HepG2 (cell line): ENCODE results near the gene AP4M1. TPM values are rescaled to one million over a fixed set of nuclear protein-coding genes. Genes with fewer than 3 reads are reported as not detected.

Experiments
- ATAC-seq: fragments of 200-7000 bp; cut with Tn5 transposase; 3 replicates; pipeline ENCODE4 v1.9.1; 2020; ENCODE audit warnings: mild to moderate bottlenecking, moderate library complexity
- BruUV-seq: library from RNA; stranded (reverse); fragments of 400-500 nt; replicated peaks from 2 replicates; lab custom pipeline; 2021; lab: Mats Ljungman, UMichigan
- CTCF ChIA-PET: fragments of 300-600 bp; formaldehyde crosslinking; extraction: SDS; loops from one replicate; lab custom pipeline; 2021; ENCODE audit warnings: low total read pairs, inconsistent platforms, low intra/inter-chr PET ratio; lab: Yijun Ruan, JAX
- POLR2A ChIA-PET: fragments of 350-600 bp; sonication (Branson Sonifier 250); formaldehyde crosslinking; loops from one replicate; lab custom pipeline; 2020; ENCODE audit warnings: antibody characterized with exemption, inconsistent platforms; lab: Yijun Ruan, JAX
- DNase-seq: peaks from one replicate; pipeline ENCODE4 v3.0.0-alpha.2; 2015; ENCODE audit warnings: low spot score
- FAIRE-seq: peaks from 3 replicates; lab custom pipeline; 2011; peaks lifted over from hg19 to GRCh38; lab: Jason Lieb, UNC
- H2AFZ ChIP-seq: one replicate; pipeline ENCODE4 v1.6.1; 2011; ENCODE audit warnings: low read length, inconsistent platforms
- H3K27ac ChIP-seq: fragments of 300-600 bp; 3 replicates; pipeline ENCODE4 v1.8.0; 2011; ENCODE audit warnings: mixed run types, mild to moderate bottlenecking, mixed read lengths, low read length, inconsistent platforms; ENCODE audit not compliant: insufficient read depth; ENCODE audit errors: extremely low read length
- H3K27me3 ChIP-seq, 2 experiments: fragments of 200-600 bp in 1 of 2; 2 replicates in 1 of 2; 3 replicates in 1 of 2; pipeline versions ENCODE4 v1.6.0 to v1.8.0; 2011; ENCODE audit warnings: low read length in 2 of 2, mild to moderate bottlenecking in 2 of 2, moderate library complexity in 2 of 2, inconsistent platforms in 1 of 2; ENCODE audit not compliant: insufficient read depth in 2 of 2, control insufficient read depth in 1 of 2
- H3K36me3 ChIP-seq, 2 experiments: fragments of 200-600 bp in 1 of 2; replicated peaks in 1 of 2; 2 replicates in 1 of 2; 3 replicates in 1 of 2; pipeline versions ENCODE4 v1.5.1 to v1.8.0; 2011; ENCODE audit warnings: low read length in 2 of 2, inconsistent platforms in 1 of 2; ENCODE audit not compliant: insufficient read depth in 2 of 2, control insufficient read depth in 1 of 2
- H3K4me1 ChIP-seq: 2 replicates; pipeline ENCODE4 v1.5.1; 2012; ENCODE audit warnings: low read length, inconsistent platforms; ENCODE audit not compliant: insufficient read depth
- H3K4me2 ChIP-seq: 2 replicates; pipeline ENCODE4 v1.6.0; 2011; ENCODE audit warnings: low read depth, low read length, inconsistent platforms
- H3K4me3 ChIP-seq, 3 experiments: fragments of 200-600 bp in 1 of 3; sonication (generic), shearing (Covaris generic) in 1 of 3; replicated peaks in 1 of 3; 2 replicates each; pipeline ENCODE4 v1.5.1; 2011 to 2016; ENCODE audit warnings: low read length in 3 of 3, inconsistent platforms in 2 of 3, low read depth in 2 of 3, mild to moderate bottlenecking in 2 of 3, control low read depth in 1 of 3, mixed read lengths in 1 of 3; ENCODE audit not compliant: insufficient read depth in 1 of 3
- H3K79me2 ChIP-seq: one replicate; pipeline ENCODE4 v1.6.1; 2011; ENCODE audit warnings: low read length, inconsistent platforms; ENCODE audit not compliant: insufficient read depth
- H3K9ac ChIP-seq: 2 replicates; pipeline ENCODE4 v1.6.0; 2011; ENCODE audit warnings: mild to moderate bottlenecking, low read depth, low read length, inconsistent platforms; ENCODE audit not compliant: insufficient read depth
- H3K9me3 ChIP-seq: 2 replicates; pipeline ENCODE4 v1.5.1; 2012; ENCODE audit warnings: mild to moderate bottlenecking, low read length
- H4K20me1 ChIP-seq: 2 replicates; pipeline ENCODE4 v1.6.0; 2011; ENCODE audit warnings: inconsistent platforms, mild to moderate bottlenecking, low read length, moderate library complexity; ENCODE audit not compliant: insufficient read depth
- BCLAF1 ChIP-seq: fragments of 450-650 bp; IDR thresholded peaks from 2 replicates; pipeline ENCODE4 v1.6.1; 2017; ENCODE audit warnings: mild to moderate bottlenecking
- BHLHE40 ChIP-seq: IDR thresholded peaks from 2 replicates; pipeline ENCODE4 v1.6.1; 2011; ENCODE audit warnings: low read length, improper control_type of control experiment
- DZIP1 ChIP-seq: sonication (generic); formaldehyde crosslinking; IDR thresholded peaks from 2 replicates; pipeline ENCODE4 v1.5.0; 2020; ENCODE audit warnings: mild to moderate bottlenecking, missing genetic modification reagents
- POLR2A ChIP-seq, 2 experiments: IDR thresholded peaks; 2 replicates each; pipeline ENCODE4 v1.6.1; 2011; ENCODE audit warnings: low read depth in 2 of 2, low read length in 2 of 2, mild to moderate bottlenecking in 1 of 2, moderate library complexity in 1 of 2; ENCODE audit not compliant: insufficient read depth in 1 of 2
- RBFOX2 ChIP-seq: fragments of 200-400 bp; formaldehyde crosslinking; IDR thresholded peaks from 2 replicates; pipeline ENCODE4 v1.6.1; 2017; ENCODE audit warnings: low read depth, mild to moderate bottlenecking, low read length
- XRCC5 ChIP-seq: fragments of 200-400 bp; formaldehyde crosslinking; optimal IDR thresholded peaks from 2 replicates; pipeline ENCODE3; 2017; ENCODE audit warnings: mild to moderate bottlenecking, low read length
- ZBTB38 ChIP-seq: sonication (generic); formaldehyde crosslinking; IDR thresholded peaks from 2 replicates; pipeline ENCODE4 v1.5.1; 2020; ENCODE audit warnings: mild to moderate bottlenecking, missing genetic modification reagents
- ZNF333 ChIP-seq: sonication (generic); formaldehyde crosslinking; IDR thresholded peaks from 2 replicates; pipeline ENCODE4 v1.4.0; 2020; ENCODE audit warnings: mild to moderate bottlenecking, missing genetic modification reagents, borderline replicate concordance
- ZNF629 ChIP-seq: sonication (generic); formaldehyde crosslinking; conservative IDR thresholded peaks from 2 replicates; pipeline ENCODE4 v1.5.0; 2020; ENCODE audit warnings: missing genetic modification reagents
- ZNF792 ChIP-seq: IDR thresholded peaks from 2 replicates; pipeline ENCODE4 v1.6.1; 2016
- WGBS: methylation state at CpG from one replicate; pipeline ENCODE4 v1.1.6; 2017; ENCODE audit warnings: low lambda C conversion rate; 5-methylcytosine and 5-hydroxymethylcytosine counted together
- in situ Hi-C: cut with HindIII; loops from 2 replicates; pipeline ENCODE4 v1.10.0; 2017; ENCODE audit warnings: low pct_unique_long_range_greater_than_20kb; ENCODE audit not compliant: extremely low pct_ligation_motif_present
- intact Hi-C: fragments of 100-400 bp; cut with micrococcal nuclease; formaldehyde crosslinking; loops from one replicate; pipeline ENCODE4 v1.10.0; 2022; ENCODE audit not compliant: unreplicated experiment
- polyA plus RNA-seq, 8 experiments: library from polyadenylated mRNA; depleted of rRNA in 3 of 8; stranded (reverse) in 7 of 8; unstranded in 1 of 8; fragments of >200 nt; fragmentation: Illumina TruSeq in 4 of 8; extraction: Trizol in 4 of 8; gene quantifications; 2 replicates each; pipeline versions ENCODE4 v1.2.1 to v1.2.3, GENCODE V29; 2011 to 2016; ENCODE audit warnings: low read depth in 4 of 8, missing spikeins in 1 of 8, mixed read lengths in 1 of 8; ENCODE audit not compliant: insufficient read depth in 1 of 8
- total RNA-seq, 5 experiments: library from RNA; depleted of rRNA; stranded (reverse); fragments of >200 nt; fragmentation: Illumina TruSeq; extraction: Trizol; gene quantifications; 2 replicates each; pipeline ENCODE4 v1.2.3, GENCODE V29; 2016; ENCODE audit warnings: low read depth in 1 of 5

AP4M1 gene
- total and polyA plus RNA-seq, 2 of the 13 experiments (the other 11 are each of a cell fraction or from before 2014, with no cell fraction given): 6.3 to 9.7 TPM

GRCh38 chr7:100064162-100064561 is 37.3 kb upstream of the AP4M1 start:
- ChIA-PET CTCF (no interaction called here), POLR2A (interaction anchor here (1.5 to 1.6 kb wide), 2 partner anchors 11 to 15 kb away, joined by 4 to 7 read pairs; no protein-coding TSS in a partner anchor)
- Histone ChIP-seq H2AFZ (no peak overlapping the region), H3K4me1 (peaks cover 14% of the 10 kb centered on the region), H3K27me3 (no peaks in the 10 kb centered on the region), H3K9me3 (no peaks in the 10 kb centered on the region), H3K9ac (no peak overlapping the region), H3K79me2 (no peaks in the 10 kb centered on the region), H3K36me3 (peaks cover 6 to 24% of the 10 kb centered on the region in 2 experiments), H4K20me1 (no peaks in the 10 kb centered on the region), H3K27ac (no peak overlapping the region), H3K4me3 (no peak overlapping the region), H3K4me2 (no peak overlapping the region)
- no peak for FAIRE-seq
- intact Hi-C loops: no loop called here
- TSS peak; percentile 54 for BruUV-seq
- no peak for DNase-seq
- peak; percentile 3; the same call in 1 of the 3 replicates for ATAC-seq
- 96% methylated on average over 9 of the region's 9 CpGs for WGBS
- in situ Hi-C loops: no loop called here
- TF ChIP-seq XRCC5 (no peak), ZNF792 (CRISPR knock-in tag) (no peak), POLR2A (IDR thresholded peaks at IDR 0.05; ENCODE audit: insufficient read depth in 1 of 2, low read depth in 2 of 2, low read length in 2 of 2) (0 out of 4 replicates have a peak, but pooled peaks of 1 of the 2 experiments have one; percentile 4), BHLHE40 (no peak), ZNF629 (CRISPR knock-in tag) (no peak), ZBTB38 (CRISPR knock-in tag) (no peak), ZNF333 (CRISPR knock-in tag) (no peak), DZIP1 (CRISPR knock-in tag) (no peak), BCLAF1 (no peak), RBFOX2 (0 out of 2 replicates have a peak, but pooled peaks have one; percentile 21)
